Endometrial microvascular endothelial cells (primary cell): ENCODE data around the gene PCDH17. TPM values are rescaled to one million over a fixed set of nuclear protein-coding genes. Genes with fewer than 3 reads are reported as not detected.

Experiments
- in situ Hi-C: cut with HindIII; loops from 2 replicates; pipeline ENCODE4 v1.10.0; 2017; ENCODE audit warnings: low sequenced_read_pairs, low pct_unique_long_range_greater_than_20kb; ENCODE audit errors: inconsistent ontology term
- total RNA-seq: library from RNA; depleted of rRNA; stranded (reverse); fragments of >200 nt; gene quantifications from one replicate; pipeline ENCODE4 v1.2.3, GENCODE V29; 2015; ENCODE audit errors: inconsistent ontology term

The PCDH17 gene
- total RNA-seq, 1 donor from 2014 or later: 0.09 TPM

DNA sequence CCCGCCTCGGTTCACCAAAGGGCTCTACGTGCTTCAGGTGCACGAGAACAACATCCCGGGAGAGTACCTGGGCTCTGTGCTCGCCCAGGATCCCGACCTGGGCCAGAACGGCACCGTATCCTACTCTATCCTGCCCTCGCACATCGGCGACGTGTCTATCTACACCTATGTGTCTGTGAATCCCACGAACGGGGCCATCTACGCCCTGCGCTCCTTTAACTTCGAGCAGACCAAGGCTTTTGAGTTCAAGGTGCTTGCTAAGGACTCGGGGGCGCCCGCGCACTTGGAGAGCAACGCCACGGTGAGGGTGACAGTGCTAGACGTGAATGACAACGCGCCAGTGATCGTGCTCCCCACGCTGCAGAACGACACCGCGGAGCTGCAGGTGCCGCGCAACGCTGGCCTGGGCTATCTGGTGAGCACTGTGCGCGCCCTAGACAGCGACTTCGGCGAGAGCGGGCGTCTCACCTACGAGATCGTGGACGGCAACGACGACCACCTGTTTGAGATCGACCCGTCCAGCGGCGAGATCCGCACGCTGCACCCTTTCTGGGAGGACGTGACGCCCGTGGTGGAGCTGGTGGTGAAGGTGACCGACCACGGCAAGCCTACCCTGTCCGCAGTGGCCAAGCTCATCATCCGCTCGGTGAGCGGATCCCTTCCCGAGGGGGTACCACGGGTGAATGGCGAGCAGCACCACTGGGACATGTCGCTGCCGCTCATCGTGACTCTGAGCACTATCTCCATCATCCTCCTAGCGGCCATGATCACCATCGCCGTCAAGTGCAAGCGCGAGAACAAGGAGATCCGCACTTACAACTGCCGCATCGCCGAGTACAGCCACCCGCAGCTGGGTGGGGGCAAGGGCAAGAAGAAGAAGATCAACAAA is 2.6 kb downstream of the PCDH17 start:
- in situ Hi-C loops: loop anchor here (25.0 kb wide), 1 partner anchor 1828 kb away; no protein-coding TSS in a partner anchor

DNA sequence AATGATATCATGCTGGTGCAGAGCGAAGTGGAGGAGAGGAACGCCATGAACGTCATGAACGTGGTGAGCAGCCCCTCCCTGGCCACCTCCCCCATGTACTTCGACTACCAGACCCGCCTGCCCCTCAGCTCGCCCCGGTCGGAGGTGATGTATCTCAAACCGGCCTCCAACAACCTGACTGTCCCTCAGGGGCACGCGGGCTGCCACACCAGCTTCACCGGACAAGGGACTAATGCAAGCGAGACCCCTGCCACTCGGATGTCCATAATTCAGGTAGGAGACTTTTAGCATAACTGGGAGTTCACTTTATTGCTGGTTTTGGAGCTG is 3.3 kb downstream of the PCDH17 start:
- in situ Hi-C loops: loop anchor here (25.0 kb wide), 1 partner anchor 1827 kb away; no protein-coding TSS in a partner anchor

DNA sequence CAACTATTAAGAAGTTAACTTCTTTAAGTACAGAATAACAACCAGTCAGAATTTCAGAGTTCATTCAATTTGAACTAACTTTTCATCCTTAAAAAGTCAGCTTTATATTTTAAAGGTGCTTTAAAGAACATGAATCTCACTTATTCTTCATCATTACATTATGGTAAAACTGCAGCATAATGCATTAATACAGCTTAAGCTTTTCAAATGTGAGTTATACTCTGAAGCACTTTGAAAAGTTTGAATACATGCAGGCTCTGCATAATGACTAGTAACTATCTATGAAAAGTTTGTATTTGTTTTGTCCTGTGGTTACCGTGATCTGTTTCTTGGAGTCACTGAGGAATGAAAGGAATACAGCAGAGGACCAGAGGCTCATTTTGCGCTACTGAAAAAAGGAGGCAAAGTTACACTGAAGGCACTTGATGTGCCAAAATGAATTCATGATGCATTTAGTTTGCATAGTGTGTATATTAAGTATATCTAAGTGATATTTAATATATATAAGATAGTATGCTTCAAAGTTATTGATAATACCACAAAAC is 4.1 kb downstream of the PCDH17 start:
- in situ Hi-C loops: loop anchor here (25.0 kb wide), 1 partner anchor 1827 kb away; no protein-coding TSS in a partner anchor

DNA sequence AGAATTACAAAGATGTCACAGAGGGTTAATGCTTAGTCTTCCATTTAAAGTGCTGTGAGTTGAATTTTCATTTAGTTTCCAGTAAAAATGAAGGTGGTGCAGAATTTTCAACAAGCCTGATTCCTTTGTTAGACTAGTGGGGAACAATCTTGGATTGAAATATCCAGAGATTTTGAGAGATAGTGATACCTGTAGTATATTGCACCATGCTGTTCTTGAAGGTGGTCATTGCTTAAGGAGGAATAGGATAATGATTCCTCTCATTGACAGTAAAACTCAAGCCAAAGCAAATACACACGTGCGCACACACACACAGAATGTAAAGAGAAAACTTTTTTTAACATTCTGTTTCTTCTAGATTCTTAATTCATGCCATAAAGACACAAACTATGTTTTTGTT is 5.3 kb downstream of the PCDH17 start:
- in situ Hi-C loops: loop anchor here (25.0 kb wide), 1 partner anchor 1825 kb away; no protein-coding TSS in a partner anchor

DNA sequence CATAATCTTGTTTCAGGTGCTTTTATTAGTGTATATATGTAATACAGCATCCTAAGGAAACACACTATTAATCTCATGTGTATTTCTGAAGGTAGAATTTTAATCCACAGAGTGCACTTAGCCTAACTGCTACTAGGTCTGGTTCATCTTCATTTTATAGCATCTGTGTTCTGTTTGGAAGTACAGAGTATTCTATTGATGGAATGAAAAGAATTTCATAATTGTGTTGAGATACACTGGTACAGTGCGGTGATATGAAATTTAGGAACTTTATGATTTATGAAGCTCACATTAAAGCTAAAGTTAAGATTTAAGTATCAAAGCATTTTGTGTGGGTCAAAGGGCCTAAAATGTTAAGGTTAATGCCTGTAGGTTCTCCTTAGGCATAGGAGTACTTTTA is 6.0 kb downstream of the PCDH17 start:
- in situ Hi-C loops: loop anchor here (25.0 kb wide), 1 partner anchor 1825 kb away; no protein-coding TSS in a partner anchor

DNA sequence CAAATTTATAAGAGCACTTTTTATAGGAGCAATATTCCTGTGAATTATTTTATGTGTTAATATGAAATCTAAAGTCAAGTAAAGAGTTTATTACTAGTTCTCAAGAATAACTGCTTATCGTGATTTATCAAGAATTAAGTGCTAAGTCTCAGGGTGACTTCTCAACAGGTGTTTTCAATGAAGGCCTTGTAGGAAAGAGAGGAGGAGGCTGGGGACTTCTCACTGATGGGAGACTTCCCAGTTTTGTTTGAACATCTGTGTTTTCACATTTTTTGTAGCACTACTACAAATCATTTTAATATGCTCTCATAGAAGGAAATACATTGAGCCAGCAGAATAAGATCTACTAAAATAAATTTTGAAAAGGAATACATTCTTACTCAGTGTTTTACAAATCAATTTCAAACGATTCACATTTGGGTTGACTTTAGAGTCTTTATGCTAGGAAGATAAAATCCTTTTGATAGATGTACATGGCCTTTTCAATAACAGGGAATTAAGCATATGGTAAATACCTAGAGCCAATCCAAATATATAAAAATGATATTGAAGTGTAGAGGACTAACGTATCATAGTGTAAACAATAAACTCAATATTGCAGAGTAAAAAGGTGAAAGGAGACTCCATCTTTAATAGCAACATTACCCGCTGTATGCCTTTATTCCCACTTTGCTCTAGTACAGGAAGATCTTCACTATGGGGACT is 6.8 kb downstream of the PCDH17 start:
- in situ Hi-C loops: loop anchor here (25.0 kb wide), 1 partner anchor 1824 kb away; no protein-coding TSS in a partner anchor

DNA sequence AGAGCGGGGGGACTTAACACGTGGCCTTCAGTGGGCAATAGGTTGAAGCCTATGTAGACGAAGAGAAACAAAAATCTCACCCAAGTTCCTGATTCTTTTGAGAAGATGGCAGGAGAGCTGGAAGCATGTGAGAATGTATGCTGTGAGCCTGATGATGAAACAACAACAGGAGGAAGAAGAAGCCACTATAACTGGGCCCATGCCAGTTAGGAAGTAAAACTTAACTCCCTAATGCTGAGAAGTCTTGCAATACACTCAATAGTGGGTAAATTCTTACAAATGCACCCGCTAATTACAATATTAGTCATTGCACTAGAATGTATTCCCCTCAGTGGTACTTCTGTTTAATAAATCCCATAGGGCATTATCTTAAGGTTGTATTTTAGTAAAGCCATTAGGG is 9.1 kb downstream of the PCDH17 start:
- in situ Hi-C loops: loop anchor here (25.0 kb wide), 1 partner anchor 1822 kb away; no protein-coding TSS in a partner anchor

DNA sequence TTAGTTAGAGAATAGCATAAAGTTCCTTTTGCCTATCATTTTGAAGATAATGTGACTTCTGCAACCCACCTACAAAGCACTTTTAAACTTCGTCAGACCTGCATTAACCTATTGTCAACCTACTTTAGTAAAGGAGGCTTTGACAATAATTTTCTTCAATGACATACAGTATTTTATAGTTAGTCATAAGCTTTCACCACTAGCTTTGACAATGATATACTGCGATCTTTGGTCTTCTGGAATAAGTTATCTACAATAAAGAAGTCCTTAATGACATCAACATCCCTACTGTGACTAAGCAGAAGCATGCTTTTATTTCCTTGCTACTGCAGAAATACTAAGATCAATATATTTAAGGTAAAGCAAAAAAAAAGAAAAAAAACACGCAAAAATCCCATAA is 9.5 kb downstream of the PCDH17 start:
- in situ Hi-C loops: loop anchor here (25.0 kb wide), 1 partner anchor 1821 kb away; no protein-coding TSS in a partner anchor

DNA sequence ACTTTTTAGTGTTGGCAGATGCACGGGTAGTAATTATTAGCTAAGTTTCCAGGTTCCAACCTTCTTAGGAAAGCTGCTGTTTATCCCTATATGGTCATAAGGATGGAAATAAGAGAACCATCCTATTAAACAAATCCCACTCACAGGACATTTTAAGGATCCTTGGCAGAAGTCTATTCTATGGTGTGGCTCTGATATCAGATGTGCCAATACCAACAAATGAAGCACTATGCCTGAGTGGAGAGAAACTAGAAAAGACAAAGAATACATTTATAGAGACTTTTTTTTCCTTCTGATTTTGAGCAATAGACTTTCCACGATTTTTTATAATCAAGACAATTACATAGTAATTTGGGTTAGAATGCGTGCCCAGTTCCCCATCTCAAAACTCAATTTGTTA is 12.6 kb downstream of the PCDH17 start:
- in situ Hi-C loops: loop anchor here (25.0 kb wide), 1 partner anchor 1818 kb away; no protein-coding TSS in a partner anchor

DNA sequence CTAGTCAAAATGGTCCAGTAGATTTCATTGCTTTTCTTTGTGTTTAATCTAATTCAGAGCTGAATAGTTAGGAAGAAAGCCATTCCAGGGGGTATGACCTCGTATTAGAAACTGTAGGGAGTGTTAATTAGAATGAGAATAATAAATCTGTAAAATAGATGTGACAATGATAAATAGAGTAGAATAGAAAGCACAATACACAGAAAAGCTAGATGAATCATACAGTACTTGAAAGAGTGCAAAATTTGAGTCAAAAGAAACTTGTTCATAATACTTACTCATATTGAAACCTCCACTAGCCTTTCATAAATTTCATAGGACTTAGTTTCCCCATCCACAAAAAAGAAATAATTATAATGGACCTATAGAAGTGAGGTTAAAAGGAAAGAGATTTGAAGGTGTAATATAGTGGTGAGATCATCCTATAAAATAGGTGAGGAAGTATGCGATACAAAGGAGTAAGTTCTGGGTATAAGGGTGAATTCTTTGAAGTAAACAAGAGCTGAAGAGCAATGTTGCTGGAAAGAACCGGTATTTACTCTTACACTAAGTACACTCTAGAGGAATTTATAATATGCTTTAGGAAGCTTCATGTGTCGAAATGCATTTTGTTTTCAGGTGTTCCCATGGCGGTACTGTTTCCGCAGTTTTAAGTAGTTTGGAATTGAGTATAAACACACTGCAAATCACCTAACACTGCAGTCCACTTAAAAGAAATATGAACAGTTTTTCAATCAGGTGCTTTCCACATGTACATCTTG is 21.9 kb downstream of the PCDH17 start:
- in situ Hi-C loops: no loop called here

DNA sequence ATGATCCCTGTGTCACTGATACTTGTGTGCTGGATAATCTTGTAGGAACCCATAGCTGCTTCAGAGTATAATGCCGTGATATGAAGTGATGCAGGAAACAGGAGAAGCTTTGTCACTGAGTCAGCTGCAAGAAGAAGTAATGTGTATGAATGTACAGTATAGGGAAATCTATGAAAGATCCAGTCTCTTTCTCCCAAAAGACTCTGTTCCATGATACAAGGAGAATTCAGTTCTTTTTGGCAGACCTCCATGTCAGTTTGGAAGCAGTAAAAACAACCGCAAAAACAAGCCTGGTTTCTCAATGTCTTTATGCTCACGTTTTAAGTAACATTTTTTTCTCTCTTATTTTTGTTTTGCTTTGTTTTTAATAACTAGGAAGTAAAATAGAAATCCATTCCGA is 33.9 kb downstream of the PCDH17 start:
- in situ Hi-C loops: no loop called here

DNA sequence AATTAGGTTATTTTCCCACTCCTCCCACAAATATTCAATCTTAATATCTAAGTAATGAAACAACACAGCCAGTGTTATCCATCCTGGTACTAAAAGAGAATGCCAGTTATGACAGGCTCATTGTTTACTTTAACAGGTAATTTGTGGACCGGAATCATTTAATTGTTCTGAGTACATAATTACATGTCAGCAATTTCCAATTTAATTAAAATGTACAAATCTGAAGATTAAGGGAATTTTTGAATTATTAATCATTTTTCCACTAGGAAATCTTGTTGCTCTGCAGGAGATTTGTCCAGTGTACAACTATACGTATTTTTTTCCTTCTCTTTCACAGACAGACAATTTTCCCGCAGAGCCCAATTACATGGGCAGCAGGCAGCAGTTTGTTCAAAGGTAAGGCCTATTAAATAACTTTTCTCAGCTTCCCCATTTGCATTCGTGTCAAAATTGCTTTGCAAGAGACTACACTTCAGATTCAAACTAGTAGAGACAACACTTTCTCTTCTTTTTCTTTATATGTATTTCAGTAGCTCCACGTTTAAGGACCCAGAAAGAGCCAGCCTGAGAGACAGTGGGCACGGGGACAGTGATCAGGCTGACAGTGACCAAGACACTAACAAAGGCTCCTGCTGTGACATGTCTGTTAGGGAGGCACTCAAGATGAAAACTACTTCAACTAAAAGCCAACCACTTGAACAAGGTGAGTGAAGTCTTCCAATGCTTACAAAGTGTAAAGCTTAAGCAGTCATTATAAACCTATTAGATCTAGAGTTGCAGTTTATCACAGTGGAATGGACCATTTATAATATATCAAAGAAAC is 34.8 kb downstream of the PCDH17 start:
- in situ Hi-C loops: no loop called here

DNA sequence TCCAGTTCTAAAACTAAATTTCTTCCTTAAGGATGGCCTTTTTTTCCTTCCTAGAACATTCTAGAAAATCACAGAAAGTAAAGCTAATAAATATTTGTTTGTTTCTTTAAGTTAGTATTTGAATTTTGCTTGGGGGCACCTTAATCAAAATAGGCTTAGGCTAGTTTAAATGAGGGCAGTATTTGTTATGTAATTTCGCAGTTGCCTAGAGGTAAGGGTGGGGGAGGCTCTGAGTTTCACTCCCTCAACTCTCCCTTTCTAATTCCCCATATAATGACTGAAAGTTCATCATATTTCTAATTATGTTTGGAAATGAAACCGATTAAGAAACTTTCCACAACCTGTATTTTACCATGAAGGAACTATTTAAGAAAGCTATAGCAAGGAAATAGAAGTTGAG is 40.6 kb downstream of the PCDH17 start:
- in situ Hi-C loops: no loop called here

DNA sequence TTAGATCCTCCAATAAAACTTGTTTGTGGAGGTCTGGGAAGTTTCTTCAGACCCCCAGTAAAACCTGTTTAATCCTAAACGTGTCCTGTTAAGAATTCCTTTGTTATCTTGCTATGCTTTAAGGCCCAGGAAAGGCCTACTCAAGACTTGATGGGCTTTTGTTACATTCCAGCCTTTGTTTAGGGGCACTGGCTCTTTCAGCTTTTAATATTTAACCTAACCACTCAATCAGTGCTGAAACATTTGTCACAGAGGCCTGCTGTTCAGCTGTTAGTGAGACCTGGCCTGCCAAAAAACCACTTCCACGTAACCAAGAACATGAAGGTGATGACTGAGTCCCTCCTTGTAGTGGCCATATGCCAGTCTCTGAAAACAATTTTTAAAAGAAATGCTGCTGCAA is 41.7 kb downstream of the PCDH17 start:
- in situ Hi-C loops: no loop called here

DNA sequence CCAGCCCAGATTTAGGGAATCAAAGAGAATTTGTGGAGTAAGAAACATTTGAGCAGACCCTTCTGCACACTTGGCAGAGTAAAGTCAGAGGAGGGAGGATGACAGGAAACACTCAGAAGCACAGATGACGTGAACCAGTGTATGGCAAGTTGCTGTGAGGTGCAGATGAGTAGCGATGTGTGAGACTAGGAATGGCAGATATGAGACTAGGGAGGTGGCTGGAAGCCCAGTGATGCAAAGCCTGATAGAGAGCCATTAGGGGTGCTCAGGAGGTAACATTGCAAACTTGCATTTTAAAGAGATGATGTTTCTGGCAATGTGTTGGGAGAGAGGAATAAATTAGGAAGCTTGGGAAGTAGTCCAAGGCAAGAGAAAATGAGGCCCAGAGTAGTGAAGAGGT is 44.0 kb downstream of the PCDH17 start:
- in situ Hi-C loops: no loop called here

DNA sequence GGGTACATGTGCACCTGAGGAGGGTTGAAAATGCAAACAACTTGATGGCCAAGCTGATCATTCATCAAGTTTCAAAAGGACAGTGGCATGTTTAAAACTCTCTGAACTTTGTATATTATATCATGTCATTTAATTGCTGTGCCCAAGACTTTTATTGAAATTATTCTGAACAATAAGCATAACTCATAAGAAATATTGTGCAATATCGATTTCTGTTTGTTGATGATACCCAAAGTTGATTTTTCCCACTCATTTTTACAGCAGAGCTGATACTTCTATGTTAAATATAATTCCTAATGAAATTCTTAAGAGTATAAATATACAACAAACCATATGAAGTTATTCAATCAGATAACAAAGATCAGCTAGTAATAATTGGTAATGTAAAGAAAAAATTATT is 49.1 kb downstream of the PCDH17 start:
- in situ Hi-C loops: no loop called here

DNA sequence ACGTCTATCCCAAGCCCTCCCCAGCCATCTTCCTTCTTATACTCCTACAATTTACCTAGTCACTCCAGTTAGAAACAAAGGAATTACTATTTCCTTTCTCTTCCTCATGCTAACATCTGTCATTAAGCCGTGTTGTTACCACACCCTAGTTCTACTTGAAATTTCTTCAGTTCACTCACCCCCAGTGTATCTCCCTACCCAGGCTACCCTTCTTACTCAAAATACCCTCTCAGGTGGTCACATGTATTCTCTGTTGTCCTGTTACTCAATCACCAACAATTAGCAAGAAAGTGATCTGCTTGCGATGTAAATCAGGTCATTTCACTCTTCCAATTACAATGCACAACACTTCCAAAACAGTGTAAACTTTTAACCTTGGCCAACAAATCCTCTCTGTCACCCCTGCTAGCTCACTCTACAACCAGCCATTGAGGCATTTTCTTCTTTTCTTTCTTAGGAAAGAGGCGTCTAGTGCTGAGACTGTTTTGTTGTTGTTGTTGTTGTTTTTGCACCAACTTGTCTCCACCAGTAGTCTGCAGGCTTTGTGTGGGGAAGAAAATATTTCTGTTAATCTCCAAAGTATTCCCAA is 50.7 kb downstream of the PCDH17 start:
- in situ Hi-C loops: no loop called here

DNA sequence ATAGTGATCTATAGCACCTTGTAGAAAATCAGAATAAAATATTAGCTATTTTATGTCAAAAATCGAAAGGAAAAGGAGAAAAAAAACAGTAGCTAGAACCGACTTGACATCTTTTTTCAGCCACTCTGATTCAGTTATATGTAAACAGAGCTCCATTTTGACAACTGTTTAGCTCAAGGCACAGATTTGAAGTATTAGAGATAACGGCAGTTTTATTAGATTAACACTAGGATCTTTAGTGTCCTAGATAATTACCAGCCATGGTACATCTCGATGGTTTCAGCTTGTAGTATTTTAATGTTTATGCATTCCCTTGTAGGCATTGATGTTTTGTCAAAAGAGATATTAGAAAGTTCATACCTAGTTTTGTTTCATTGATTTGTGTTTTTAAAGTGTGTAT is 67.3 kb downstream of the PCDH17 start:
- in situ Hi-C loops: no loop called here
